ENCODE data around the gene DHRS3. TPM values are rescaled to one million over a fixed set of nuclear protein-coding genes. Genes with fewer than 3 reads are reported as not detected.

The DHRS3 gene
- total RNA-seq, 2 experiments from 2014 or later, result 33.3 to 34.6 TPM

DNA sequence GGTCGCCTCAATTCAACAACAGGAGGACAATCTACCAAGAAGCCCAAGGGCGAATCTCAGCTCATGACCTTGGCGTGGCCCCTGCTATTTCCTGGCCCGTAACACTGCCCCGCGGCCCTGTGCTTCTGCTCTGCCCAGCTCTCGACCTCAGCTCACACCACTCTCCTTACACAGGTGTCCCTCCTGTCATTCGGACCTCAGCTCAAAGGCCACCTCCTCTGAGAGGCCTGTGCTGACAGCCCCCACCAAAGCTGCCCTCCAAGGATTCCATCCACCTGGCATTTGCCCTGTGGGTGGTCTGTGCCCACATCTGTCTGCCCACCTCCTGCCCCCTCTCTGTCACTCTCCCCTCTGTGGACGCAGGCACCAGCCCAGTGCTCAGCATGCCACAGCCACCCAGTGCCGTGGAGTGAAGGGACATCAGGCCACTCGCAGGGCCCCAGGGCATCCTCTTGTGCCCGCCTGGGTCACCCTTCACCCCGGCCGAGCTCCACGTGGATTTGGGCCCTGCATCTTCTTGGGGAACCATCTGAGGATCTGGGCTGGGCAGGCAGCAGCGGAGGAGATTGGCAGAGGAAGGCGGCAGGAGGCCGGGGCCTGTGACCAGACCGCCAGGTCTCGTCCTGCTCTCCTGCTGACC is 70.3 kb downstream of the DHRS3 start:
- ChIA-PET POLR2A (no interaction called here), CTCF (no interaction called here)
- no peak for DNase-seq
- peaks cover 3% of the 10 kb centered on the region for H3K27me3 Mint-ChIP-seq
- H3K9me3 Mint-ChIP-seq (ENCODE audit: low read depth), result no peaks in the 10 kb centered on the region
- peaks cover 7% of the 10 kb centered on the region for H3K4me1 Mint-ChIP-seq
- H3K36me3 Mint-ChIP-seq (ENCODE audit: low read depth), result no peaks in the 10 kb centered on the region
- ATAC-seq, result no peak
- intact Hi-C loops (cut with DNase I, micrococcal nuclease), result no loop called here
- H3K4me3 Mint-ChIP-seq, result no peak overlapping the region
- no peak overlapping the region for H3K27ac Mint-ChIP-seq

DNA sequence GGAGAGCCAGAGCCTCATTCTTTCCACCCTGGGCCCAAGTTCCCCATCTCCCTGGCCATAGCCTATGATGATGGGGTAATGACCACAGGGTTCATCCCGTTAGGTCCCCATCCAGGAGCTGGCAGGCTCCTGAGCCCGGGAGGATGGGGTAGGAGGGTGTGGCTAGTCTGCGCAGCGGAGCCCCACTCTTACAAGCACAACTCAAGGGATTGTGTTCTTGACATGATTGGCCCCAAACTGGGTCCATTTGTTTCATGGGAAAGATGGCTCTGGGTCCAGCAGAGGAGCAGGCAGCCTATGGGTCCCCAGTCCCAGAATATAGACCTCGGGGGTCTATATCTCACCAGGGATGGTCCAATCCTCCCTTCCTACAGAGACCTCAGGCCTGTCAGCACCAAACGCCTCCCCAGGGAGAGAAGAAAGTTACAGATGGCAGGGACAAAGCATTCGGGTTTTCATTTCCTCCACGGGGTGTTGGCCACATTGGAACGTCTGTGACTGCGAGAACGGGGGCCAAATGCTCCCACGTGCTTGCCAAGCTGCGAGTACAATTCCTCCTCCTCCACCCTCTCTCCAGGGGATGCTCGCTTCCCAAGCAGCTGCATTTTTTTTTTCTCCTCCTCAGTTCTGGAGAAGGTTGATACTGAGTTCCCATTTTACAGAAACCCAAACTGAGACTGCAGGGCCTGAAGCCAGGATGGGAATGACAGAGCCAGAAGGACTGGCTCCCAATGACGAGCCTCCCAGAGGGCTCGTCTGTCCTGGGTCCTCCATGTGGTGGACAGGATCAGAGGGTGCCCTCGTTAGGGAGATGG is 71.0 kb downstream of the DHRS3 start:
- ATAC-seq (no peak), DNase-seq (no peak)
- Mint-ChIP-seq H3K4me1 (peaks cover 7% of the 10 kb centered on the region), H3K27ac (no peak overlapping the region), H3K4me3 (no peak overlapping the region), H3K36me3 (ENCODE audit: low read depth) (no peaks in the 10 kb centered on the region), H3K27me3 (peaks cover 3% of the 10 kb centered on the region), H3K9me3 (ENCODE audit: low read depth) (no peaks in the 10 kb centered on the region)
- POLR2A ChIA-PET, result no interaction called here
- intact Hi-C loops (cut with DNase I, micrococcal nuclease), result no loop called here
- CTCF ChIA-PET, result interaction anchor here (0.6 kb wide), 1 partner anchor 310 kb away, joined by 3 read pairs; no protein-coding TSS in a partner anchor

DNA sequence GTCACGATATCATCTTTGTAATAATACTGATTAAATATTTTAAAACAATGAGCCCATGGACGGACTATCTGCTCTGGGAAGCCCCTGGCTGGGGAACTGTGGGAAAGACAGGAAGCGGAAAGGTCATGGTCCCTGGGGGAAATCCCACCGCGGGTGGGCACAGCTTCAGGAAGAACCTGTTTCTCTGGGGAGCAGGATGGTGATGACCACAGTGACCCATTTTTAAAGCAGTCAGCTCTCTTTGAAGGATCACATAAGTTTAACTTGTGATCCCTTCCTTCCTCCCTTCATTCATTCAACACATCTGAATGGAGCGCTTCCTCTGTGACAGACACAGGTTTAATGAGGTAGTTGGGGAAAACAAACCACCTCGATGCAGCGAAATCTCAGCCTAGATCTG is 73.0 kb downstream of the DHRS3 start:
- H3K27ac Mint-ChIP-seq, result no peak overlapping the region
- peaks cover 3% of the 10 kb centered on the region for H3K27me3 Mint-ChIP-seq
- no peak for DNase-seq
- H3K4me1 Mint-ChIP-seq, result peaks cover 7% of the 10 kb centered on the region
- ATAC-seq, result no peak
- intact Hi-C loops (cut with DNase I, micrococcal nuclease), result no loop called here
- no peaks in the 10 kb centered on the region for H3K36me3 Mint-ChIP-seq (ENCODE audit: low read depth)
- H3K9me3 Mint-ChIP-seq (ENCODE audit: low read depth), result no peaks in the 10 kb centered on the region
- ChIA-PET POLR2A (interaction anchor here (0.7 kb wide), 1 partner anchor 123 kb away, joined by 5 read pairs; no protein-coding TSS in a partner anchor), CTCF (no interaction called here)
- no peak overlapping the region for H3K4me3 Mint-ChIP-seq

DNA sequence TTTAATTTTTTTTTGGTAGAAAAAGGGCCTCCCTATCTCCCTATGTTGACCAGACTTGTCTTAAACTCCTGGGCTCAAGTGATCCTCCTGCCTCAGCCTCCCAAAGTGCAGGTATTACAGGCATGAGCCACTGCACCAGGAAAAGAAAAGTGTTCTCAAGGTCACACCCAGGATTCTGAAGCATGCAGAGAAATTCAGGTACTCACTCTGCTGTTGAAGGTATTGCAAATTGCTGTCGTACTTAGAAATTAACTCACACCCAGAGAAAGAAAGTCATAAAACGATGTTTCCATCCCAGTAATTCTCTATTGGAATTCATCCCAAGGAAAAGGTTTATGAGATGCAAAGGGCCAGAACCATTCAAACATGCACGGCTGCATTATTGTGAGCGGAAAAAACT is 73.7 kb downstream of the DHRS3 start:
- no peak for ATAC-seq
- Mint-ChIP-seq H3K27ac (no peak overlapping the region), H3K4me1 (peaks cover 4% of the 10 kb centered on the region), H3K36me3 (ENCODE audit: low read depth) (no peaks in the 10 kb centered on the region), H3K4me3 (no peak overlapping the region), H3K9me3 (ENCODE audit: low read depth) (no peaks in the 10 kb centered on the region), H3K27me3 (peaks cover 3% of the 10 kb centered on the region)
- ChIA-PET POLR2A (no interaction called here), CTCF (no interaction called here)
- intact Hi-C loops (cut with DNase I, micrococcal nuclease), result no loop called here
- DNase-seq, result no peak

DNA sequence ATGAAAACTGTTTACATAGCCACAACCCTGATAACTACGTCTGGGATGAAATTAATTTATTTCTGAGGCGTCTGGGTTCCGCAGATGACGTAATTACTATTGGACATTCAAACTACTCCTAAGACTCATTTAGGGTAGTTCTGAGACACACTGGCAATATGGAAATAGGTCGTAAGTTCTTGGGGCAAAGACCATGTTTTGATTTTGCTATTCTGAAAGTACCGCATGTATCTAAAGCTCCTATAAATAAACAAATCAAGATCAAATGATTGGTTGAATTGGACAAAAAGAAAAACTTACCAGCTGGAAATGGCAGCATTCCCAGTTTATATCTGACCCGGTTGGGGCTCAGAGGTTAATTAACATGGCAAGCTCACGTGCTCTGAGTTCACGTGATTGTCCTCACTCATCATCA is 74.3 kb downstream of the DHRS3 start:
- H3K27ac Mint-ChIP-seq, result no peak overlapping the region
- H3K4me1 Mint-ChIP-seq, result peaks cover 4% of the 10 kb centered on the region
- POLR2A ChIA-PET, result no interaction called here

DNA sequence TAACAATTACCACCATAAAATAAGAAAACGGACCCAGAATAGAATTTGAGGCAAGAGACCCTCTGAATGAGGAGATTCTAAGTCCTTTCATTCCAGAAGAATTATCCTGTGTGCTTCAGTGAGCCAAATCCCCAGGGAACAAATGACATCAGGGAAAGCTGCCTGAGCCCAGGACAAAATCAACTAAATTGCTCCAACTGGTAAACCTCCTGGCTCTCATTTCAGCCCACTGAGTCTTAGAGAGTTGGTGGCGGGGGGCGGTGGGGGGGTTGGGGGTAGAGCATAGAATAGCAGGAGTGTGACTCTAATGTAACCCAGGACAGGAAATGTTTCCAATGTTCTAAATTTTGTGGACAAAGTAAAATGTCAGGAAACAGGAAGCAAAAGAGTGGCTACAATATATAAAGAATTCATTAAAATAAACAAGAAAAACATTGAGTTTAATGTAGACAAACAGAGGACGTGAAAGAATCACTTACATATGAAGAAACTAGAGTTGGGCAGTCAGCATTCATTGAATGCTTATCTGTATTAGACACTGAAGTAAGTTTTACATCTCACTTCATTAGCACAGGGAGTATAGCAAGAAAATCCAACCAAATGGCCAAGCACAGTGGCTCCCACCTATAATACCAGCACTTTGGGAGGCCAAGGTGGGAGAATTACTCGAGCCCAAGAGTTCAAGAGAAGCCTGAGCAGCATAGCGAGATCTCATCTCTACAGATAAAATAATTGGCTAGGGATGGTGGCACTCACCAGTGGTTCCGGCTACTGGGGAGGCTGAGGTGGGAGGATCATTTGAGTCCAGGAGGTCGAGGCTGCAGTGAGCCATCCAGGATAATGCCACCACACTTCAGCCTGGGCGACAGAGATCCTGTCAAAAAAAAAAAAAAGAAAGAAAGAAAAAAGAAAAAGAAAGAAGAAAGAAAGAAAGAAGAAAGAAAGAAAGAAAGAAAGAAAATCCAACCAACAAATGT is 75.1 kb downstream of the DHRS3 start:
- CTCF ChIA-PET, result interaction anchor here (0.6 kb wide), 1 partner anchor 24 kb away, joined by 3 read pairs; no protein-coding TSS in a partner anchor
- Mint-ChIP-seq H3K4me1 (peaks cover 4% of the 10 kb centered on the region), H3K9me3 (ENCODE audit: low read depth) (no peaks in the 10 kb centered on the region), H3K27me3 (peaks cover 3% of the 10 kb centered on the region), H3K36me3 (ENCODE audit: low read depth) (no peaks in the 10 kb centered on the region), H3K4me3 (no peak overlapping the region), H3K27ac (no peak overlapping the region)
- POLR2A ChIA-PET, result no interaction called here
- DNase-seq (no peak), ATAC-seq (no peak)
- intact Hi-C loops (cut with DNase I, micrococcal nuclease), result no loop called here

More for the DNA sequence above, 74.3 kb downstream of the DHRS3 start:
- Mint-ChIP-seq H3K9me3 (ENCODE audit: low read depth) (no peaks in the 10 kb centered on the region), H3K4me3 (no peak overlapping the region), H3K27me3 (peaks cover 3% of the 10 kb centered on the region), H3K36me3 (ENCODE audit: low read depth) (no peaks in the 10 kb centered on the region)
- DNase-seq (no peak), ATAC-seq (no peak)
- CTCF ChIA-PET, result no interaction called here
- intact Hi-C loops (cut with DNase I, micrococcal nuclease), result no loop called here

DNA sequence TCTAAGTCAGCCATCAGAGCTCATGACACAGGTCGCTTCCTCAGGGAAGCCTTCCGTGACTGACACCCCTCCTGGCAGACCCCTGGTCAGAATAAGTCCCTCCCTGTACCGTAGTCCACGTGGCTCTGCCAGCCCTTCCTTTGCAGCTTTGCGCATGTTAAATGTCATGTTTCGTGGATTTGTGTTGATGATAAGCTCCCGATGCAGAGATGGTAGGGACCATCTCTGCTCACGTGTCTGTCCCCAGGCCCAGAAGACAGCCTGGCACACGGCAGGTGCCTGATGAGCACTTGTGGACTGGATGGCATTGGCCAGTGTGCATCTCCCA is 75.9 kb downstream of the DHRS3 start:
- ChIA-PET CTCF (interaction anchor here (0.6 kb wide), 2 partner anchors 18 to 23 kb away, joined by 3 to 5 read pairs; no protein-coding TSS in a partner anchor), POLR2A (no interaction called here)
- Mint-ChIP-seq H3K27ac (no peak overlapping the region), H3K9me3 (ENCODE audit: low read depth) (no peaks in the 10 kb centered on the region), H3K4me1 (peaks cover 4% of the 10 kb centered on the region), H3K27me3 (peaks cover 3% of the 10 kb centered on the region), H3K36me3 (ENCODE audit: low read depth) (peaks cover 5% of the 10 kb centered on the region), H3K4me3 (no peak overlapping the region)
- intact Hi-C loops (cut with DNase I, micrococcal nuclease), result no loop called here
- no peak for DNase-seq
- no peak for ATAC-seq

DNA sequence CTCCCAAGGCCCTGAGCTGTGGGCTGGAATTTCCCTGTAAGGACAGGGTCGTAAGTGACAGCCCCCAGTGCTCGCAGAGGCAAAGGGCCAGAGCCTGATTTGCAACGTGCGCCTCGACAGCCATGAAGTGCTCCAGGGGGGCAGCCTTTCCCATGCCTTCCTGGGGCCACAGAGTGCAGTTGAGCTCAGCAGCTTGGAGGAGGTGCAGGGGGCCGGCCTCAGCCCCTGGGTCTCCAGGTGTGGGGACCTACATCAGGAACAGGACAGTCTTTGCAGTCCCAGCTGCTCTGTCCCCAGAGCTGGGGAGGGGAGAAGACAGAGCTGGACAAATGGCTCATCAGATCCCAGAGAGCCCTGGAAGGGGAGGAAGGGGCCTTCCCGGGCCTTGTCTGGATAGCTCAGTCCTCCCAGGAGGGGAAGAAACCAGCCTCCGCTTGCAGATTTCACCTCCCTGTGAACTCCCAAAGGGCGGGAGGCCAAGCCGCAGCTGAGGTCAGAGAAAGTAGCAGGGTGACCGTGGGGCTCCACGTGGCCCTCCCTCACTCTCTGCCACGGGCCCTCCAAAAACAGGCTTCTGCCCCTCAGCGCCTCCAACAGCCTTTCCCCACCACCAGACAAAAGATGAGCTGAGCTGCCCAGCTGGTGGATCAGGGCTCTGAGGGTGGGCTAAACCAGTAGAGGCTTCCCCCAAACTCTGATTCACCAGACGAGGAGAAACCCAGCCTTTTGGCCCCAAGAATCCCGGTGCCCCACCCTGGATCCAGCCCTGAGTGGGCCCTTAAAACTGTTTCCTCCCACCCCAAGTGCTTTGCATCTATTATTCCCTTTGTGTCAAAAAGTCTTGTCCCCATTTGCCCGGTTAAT is 76.5 kb downstream of the DHRS3 start:
- Mint-ChIP-seq H3K4me1 (peaks cover 4% of the 10 kb centered on the region), H3K4me3 (no peak overlapping the region), H3K27me3 (peaks cover 3% of the 10 kb centered on the region), H3K27ac (no peak overlapping the region), H3K9me3 (ENCODE audit: low read depth) (peaks cover 2% of the 10 kb centered on the region), H3K36me3 (ENCODE audit: low read depth) (peaks cover 7% of the 10 kb centered on the region)
- DNase-seq (no peak), ATAC-seq (no peak)
- intact Hi-C loops (cut with DNase I, micrococcal nuclease), result no loop called here
- CTCF ChIA-PET, result interaction anchor here (0.6 to 0.7 kb wide), 3 partner anchors 17 to 198 kb away, joined by 3 to 5 read pairs (median 3); no protein-coding TSS in a partner anchor
- POLR2A ChIA-PET, result no interaction called here

DNA sequence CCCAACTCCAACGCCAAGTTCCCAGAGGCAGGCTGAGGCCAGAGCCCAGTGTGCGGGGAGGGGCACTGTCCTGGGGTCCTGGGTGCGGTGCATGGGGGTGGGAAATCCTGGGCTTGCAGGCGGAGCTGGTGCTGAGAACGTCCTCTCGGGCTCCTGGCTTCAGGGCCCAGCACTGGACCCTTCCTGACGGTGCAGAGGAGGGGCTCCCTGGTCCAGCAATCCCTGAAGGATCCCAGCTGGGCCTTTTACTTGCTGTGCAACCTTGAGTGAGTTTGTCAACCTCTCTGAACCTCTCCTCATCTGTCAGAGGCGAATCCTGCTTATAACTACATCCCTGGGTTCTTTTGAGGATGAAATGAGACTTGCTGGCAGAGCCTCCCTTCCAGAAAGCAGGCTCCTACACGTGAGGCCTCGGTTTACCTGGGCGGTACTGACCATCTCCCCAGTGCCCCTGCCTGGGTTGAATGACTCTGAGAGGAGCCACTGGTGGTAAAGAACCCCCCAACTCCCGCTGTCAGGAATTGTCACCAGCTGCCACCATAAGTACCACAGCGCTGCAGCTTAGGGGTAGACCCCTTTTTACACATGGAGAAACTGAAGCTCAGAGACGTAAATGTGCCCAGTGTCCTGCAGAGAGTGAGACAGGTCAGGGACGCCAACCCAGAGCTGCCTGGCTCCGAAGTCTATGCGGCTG is 77.3 kb downstream of the DHRS3 start:
- no peak overlapping the region for H3K4me3 Mint-ChIP-seq
- peaks cover 14% of the 10 kb centered on the region for H3K36me3 Mint-ChIP-seq (ENCODE audit: low read depth)
- no peak overlapping the region for H3K27ac Mint-ChIP-seq
- intact Hi-C loops (cut with DNase I, micrococcal nuclease), result no loop called here
- DNase-seq (no peak), ATAC-seq (no peak)
- peaks cover 3% of the 10 kb centered on the region for H3K27me3 Mint-ChIP-seq
- POLR2A ChIA-PET, result no interaction called here
- H3K4me1 Mint-ChIP-seq, result peaks cover 4% of the 10 kb centered on the region
- CTCF ChIA-PET, result interaction anchor here (0.7 kb wide), 1 partner anchor 21 kb away, joined by 3 read pairs; no protein-coding TSS in a partner anchor
- peaks cover 5% of the 10 kb centered on the region for H3K9me3 Mint-ChIP-seq (ENCODE audit: low read depth)

DNA sequence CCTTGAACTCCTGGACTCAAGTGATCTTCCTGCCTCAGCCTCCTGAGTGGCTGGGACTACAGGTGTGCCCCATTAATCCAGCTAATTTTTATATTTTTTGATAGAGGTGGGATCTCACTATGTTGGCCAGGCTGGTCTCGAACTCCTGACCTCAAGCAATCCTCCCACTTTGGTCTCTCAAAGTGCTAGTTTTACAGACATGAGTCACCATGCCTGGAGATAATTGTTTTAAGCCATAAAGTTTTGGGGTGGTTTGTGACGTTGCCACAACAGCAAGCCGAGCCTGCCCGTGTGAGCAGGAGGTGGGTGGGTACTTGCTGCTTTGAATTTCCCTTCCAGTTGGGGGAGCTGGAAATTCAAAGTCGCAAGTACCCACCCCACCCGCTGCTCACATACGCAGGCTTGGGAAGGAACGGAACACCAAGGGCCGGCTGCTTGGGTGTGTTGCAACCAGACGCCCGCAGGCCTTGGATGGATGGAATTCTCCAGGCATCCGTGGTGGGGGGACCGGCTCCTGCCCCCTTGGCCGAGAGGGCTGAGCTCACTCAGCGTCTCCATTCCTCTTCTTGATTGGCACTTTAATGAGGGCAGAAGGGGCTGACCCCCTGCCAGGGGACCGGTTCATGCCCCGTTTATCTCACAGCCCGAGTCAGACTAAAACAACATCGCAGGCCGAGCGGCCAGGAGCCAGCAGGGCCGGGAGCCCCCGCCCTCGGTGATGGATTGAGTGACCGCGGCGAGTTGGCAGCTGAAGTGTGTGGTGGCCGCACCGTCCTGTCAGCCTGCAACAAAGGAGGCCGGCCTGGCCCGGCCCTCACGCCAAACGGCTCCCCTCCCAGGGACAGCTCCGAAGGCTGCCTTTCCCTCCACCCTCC is 78.1 kb downstream of the DHRS3 start:
- POLR2A ChIA-PET, result no interaction called here
- Mint-ChIP-seq H3K9me3 (ENCODE audit: low read depth) (peaks cover 9% of the 10 kb centered on the region), H3K36me3 (ENCODE audit: low read depth) (peaks cover 18% of the 10 kb centered on the region), H3K27me3 (peaks cover 3% of the 10 kb centered on the region), H3K4me1 (peaks cover 1% of the 10 kb centered on the region), H3K27ac (no peak overlapping the region), H3K4me3 (no peak overlapping the region)
- intact Hi-C loops (cut with DNase I, micrococcal nuclease), result no loop called here
- no peak for DNase-seq
- CTCF ChIA-PET, result no interaction called here
- no peak for ATAC-seq
